Adrenal gland (tissue), 12 donors: ENCODE results near the gene ITGB1BP1. TPM values are rescaled to one million over a fixed set of nuclear protein-coding genes. Genes with fewer than 3 reads are reported as not detected.

Source experiments
- DNase-seq, 7 donors: peaks; one replicate each; pipeline ENCODE4 v3.0.0-alpha.2; 2019 to 2020
- H3K27ac ChIP-seq, 5 donors: fragments of 200-600 bp; sonication (generic) in 4 of 5; 1 replicate in 3 of 5; 2 replicates in 2 of 5; pipeline versions ENCODE4 v1.5.1 to v1.8.0; 2016 to 2020; ENCODE audit warnings: mild to moderate bottlenecking in 1 of 5
- H3K27me3 ChIP-seq: fragments of 200-600 bp; 2 replicates; pipeline ENCODE4 v1.8.0; 2021
- H3K36me3 ChIP-seq, 2 donors: fragments of 200-600 bp; replicated peaks in 1 of 2; 1 replicate in 1 of 2; 2 replicates in 1 of 2; pipeline versions ENCODE4 v1.5.1 to v1.8.0; 2018 to 2022
- H3K4me1 ChIP-seq, 2 donors: fragments of 200-600 bp; replicated peaks in 1 of 2; 1 replicate in 1 of 2; 2 replicates in 1 of 2; pipeline versions ENCODE4 v1.5.1 to v1.8.0; 2018 to 2021
- H3K4me3 ChIP-seq, 4 donors: fragments of 200-600 bp; sonication (generic) in 3 of 4; one replicate each; pipeline ENCODE4 v1.5.1; 2016 to 2018
- H3K9me3 ChIP-seq, 3 donors: fragments of 200-600 bp; sonication (generic) in 1 of 3; replicated peaks in 1 of 3; 1 replicate in 2 of 3; 2 replicates in 1 of 3; pipeline versions ENCODE4 v1.5.1 to v1.8.0; 2016 to 2021
- CTCF ChIP-seq, 6 experiments: fragments of 450-650 bp in 4 of 6; fragments of 200-600 bp in 2 of 6; sonication (generic) in 1 of 6; IDR thresholded peaks; 1 replicate in 5 of 6; 2 replicates in 1 of 6; pipeline versions ENCODE4 v1.5.1 to v1.8.0; 2016 to 2021; ENCODE audit warnings: antibody characterized with exemption in 6 of 6, mild to moderate bottlenecking in 2 of 6, moderate library complexity in 1 of 6
- POLR2A ChIP-seq, 2 donors: fragments of 450-650 bp; IDR thresholded peaks; one replicate each; pipeline ENCODE4 v1.6.1; 2017; ENCODE audit warnings: antibody characterized with exemption in 2 of 2, mild to moderate bottlenecking in 2 of 2, moderate library complexity in 1 of 2
- WGBS, 4 donors: extraction: QIAGEN DNeasy Blood & Tissue Kit in 2 of 4; methylation state at CpG; one replicate each; pipeline versions ENCODE4 v1.1.5 to v1.1.7; 2013 to 2017; 5-methylcytosine and 5-hydroxymethylcytosine counted together
- intact Hi-C, 2 donors: fragments of 100-400 bp; cut with DNase I; formaldehyde crosslinking; loops; one replicate each; pipeline versions ENCODE4 v1.14.1 to v1.15.0; 2022 to 2023
- polyA plus RNA-seq, 3 donors: library from polyadenylated mRNA; stranded (reverse); fragments of 200-250 nt in 2 of 3; fragments of 350-450 nt in 1 of 3; fragmentation: Illumina TruSeq in 1 of 3; extraction: RNeasy Lipid Tissue Mini Kit (QIAGEN cat#74804) in 1 of 3; gene quantifications; one replicate each; pipeline ENCODE4 v1.2.3, GENCODE V29; 2013 to 2014
- total RNA-seq, 9 donors: library from RNA; depleted of rRNA in 4 of 9; stranded (reverse); fragments of >200 nt in 4 of 9; fragments of 120-200 nt in 1 of 9; fragmentation: NEBNext Ultra II Directional in 1 of 9; extraction: Animal tissue kit (Norgen Biotek cat#: 25700) in 1 of 9; gene quantifications; one replicate each; pipeline versions ENCODE4 v1.1.0 to v1.2.4, GENCODE V29; 2013 to 2023
- donor health status: healthy with polysubstance abuse.
- donor health status: Bipolar disorder and iron deficiency.
- donor health status: DM: yes; HTN: yes; CAD: no.
- donor health status: DM: no; HTN: no; CAD: no.
- donor health status: DM: no; HTN: no; CAD: no.
- donor health status: DM: yes; HTN: yes; CAD: no.

The ITGB1BP1 gene
- total and polyA plus RNA-seq, 12 donors: 35.7 to 109 (median 80.9) TPM

GRCh38 chr2:9467687-9468086 lies 44.4 kb upstream of the ITGB1BP1 start:
- H3K36me3 ChIP-seq: no peaks in the 10 kb centered on the region
- WGBS, 4 donors: 37 to 54% (median 52%) methylated on average over 8 to 10 of the region's 10 CpGs

GRCh38 chr2:9466147-9466683 lies 42.9 kb upstream of the ITGB1BP1 start:
- Histone ChIP-seq H3K4me3 (no peak overlapping the region), H3K27ac (no peak overlapping the region), H3K36me3 (peaks cover 0 to 1% of the 10 kb centered on the region in 2 donors), H3K27me3 (no peaks in the 10 kb centered on the region), H3K4me1 (peaks cover 0 to 9% of the 10 kb centered on the region in 2 donors), H3K9me3 (no peaks in the 10 kb centered on the region)
- DNase-seq: no peak
- TF ChIP-seq CTCF (IDR thresholded peaks at IDR 0.05) (no peak), POLR2A (IDR thresholded peaks at IDR 0.05) (no peak)
- WGBS, 4 donors: 87 to 100% (median 94%) methylated on average over 3 to 42 of the region's 46 CpGs
- intact Hi-C loops: no loop called here

More at GRCh38 chr2:9467687-9468086, 44.4 kb upstream of the ITGB1BP1 start:
- Histone ChIP-seq H3K4me1 (peaks cover 0 to 9% of the 10 kb centered on the region in 2 donors), H3K27me3 (no peaks in the 10 kb centered on the region), H3K4me3 (no peak overlapping the region), H3K27ac (peak overlapping the region in 2 of 5 donors; percentile 3 to 12), H3K9me3 (no peaks in the 10 kb centered on the region)
- DNase-seq: peak in 5 of 7 donors; percentile 34 to 70 (median 58)
- TF ChIP-seq POLR2A (IDR thresholded peaks at IDR 0.05) (no peak), CTCF (IDR thresholded peaks at IDR 0.05) (no peak)
- intact Hi-C loops: no loop called here

- peaks cover 0 to 12% of the 10 kb centered on the region in 2 donors for H3K36me3 ChIP-seq
These were observed 41.8 kb upstream of the ITGB1BP1 start for GRCh38 chr2:9465170-9465569.

GRCh38 chr2:9463698-9464034 lies 40.3 kb upstream of the ITGB1BP1 start:
- no peaks in the 10 kb centered on the region for H3K27me3 ChIP-seq
- 63 to 81% (median 67%) methylated on average over 7 of the region's 7 CpGs for WGBS, 4 donors
- no peaks in the 10 kb centered on the region for H3K9me3 ChIP-seq
- H3K4me3 ChIP-seq: no peak overlapping the region
- DNase-seq: no peak
- H3K4me1 ChIP-seq: peaks cover 0 to 9% of the 10 kb centered on the region in 2 donors
- TF ChIP-seq CTCF (IDR thresholded peaks at IDR 0.05): no peak
- no peak for TF ChIP-seq POLR2A (IDR thresholded peaks at IDR 0.05)
- H3K27ac ChIP-seq: no peak overlapping the region
- intact Hi-C loops: no loop called here
- peaks cover 0 to 15% of the 10 kb centered on the region in 2 donors for H3K36me3 ChIP-seq

More at GRCh38 chr2:9465170-9465569, 41.8 kb upstream of the ITGB1BP1 start:
- WGBS, 4 donors: 53 to 83% (median 63%) methylated on average over 7 of the region's 7 CpGs
- Histone ChIP-seq H3K9me3 (no peaks in the 10 kb centered on the region), H3K27me3 (no peaks in the 10 kb centered on the region), H3K4me3 (no peak overlapping the region), H3K4me1 (peaks cover 0 to 9% of the 10 kb centered on the region in 2 donors), H3K27ac (no peak overlapping the region)
- no peak for TF ChIP-seq CTCF (IDR thresholded peaks at IDR 0.05)
- no peak for TF ChIP-seq POLR2A (IDR thresholded peaks at IDR 0.05)
- intact Hi-C loops: no loop called here
- peak in 1 of 7 donors; percentile 25 for DNase-seq
